Measurements from ENCODE around the gene SNX21. TPM values are rescaled to one million over a fixed set of nuclear protein-coding genes. Genes with fewer than 3 reads are reported as not detected.

Gene SNX21
- polyA plus RNA-seq, 2 of the 4 experiments (the other 2 are of a cell fraction): 4.0 to 7.0 TPM

DNA sequence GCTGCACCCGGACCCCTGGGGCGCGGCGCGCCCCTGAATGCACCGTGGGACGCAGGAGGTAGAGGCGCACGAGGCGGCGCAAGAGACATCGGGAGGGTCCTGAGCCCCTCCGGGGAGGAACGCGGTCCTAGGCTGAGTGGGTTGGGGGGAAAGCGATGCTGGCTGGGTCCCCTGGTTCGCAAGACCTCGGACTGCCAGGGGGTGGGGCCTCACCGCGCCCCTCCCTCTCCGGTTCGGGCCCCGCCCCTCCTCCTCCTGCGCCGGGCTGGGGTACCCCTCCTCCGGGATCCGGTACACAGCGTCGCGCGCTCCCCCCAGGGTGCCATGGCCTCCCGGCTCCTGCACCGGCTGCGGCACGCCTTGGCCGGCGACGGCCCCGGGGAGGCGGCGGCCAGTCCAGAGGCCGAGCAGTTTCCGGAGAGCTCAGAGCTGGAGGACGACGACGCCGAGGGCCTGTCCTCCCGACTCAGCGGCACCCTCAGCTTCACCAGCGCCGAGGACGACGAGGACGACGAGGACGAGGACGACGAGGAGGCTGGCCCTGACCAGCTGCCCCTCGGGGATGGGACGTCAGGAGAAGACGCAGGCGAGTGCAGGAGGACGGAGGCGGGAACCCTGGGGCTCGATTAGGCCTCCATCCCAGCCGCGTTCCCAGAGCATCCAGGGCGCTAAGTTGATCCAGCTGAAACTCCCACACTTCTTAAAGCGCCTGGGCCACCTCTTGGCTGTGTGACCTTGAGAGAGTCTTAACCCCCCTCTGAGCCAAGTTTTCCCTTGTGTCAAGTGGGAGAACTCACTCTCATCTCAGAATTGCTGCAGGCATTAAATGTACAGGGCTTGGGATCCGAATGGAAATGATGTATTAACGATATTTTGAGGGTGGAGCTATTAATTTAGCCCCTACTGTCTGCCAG lies 541 bp downstream of the SNX21 start (continued):
- TF ChIP-seq, protein P1, sequence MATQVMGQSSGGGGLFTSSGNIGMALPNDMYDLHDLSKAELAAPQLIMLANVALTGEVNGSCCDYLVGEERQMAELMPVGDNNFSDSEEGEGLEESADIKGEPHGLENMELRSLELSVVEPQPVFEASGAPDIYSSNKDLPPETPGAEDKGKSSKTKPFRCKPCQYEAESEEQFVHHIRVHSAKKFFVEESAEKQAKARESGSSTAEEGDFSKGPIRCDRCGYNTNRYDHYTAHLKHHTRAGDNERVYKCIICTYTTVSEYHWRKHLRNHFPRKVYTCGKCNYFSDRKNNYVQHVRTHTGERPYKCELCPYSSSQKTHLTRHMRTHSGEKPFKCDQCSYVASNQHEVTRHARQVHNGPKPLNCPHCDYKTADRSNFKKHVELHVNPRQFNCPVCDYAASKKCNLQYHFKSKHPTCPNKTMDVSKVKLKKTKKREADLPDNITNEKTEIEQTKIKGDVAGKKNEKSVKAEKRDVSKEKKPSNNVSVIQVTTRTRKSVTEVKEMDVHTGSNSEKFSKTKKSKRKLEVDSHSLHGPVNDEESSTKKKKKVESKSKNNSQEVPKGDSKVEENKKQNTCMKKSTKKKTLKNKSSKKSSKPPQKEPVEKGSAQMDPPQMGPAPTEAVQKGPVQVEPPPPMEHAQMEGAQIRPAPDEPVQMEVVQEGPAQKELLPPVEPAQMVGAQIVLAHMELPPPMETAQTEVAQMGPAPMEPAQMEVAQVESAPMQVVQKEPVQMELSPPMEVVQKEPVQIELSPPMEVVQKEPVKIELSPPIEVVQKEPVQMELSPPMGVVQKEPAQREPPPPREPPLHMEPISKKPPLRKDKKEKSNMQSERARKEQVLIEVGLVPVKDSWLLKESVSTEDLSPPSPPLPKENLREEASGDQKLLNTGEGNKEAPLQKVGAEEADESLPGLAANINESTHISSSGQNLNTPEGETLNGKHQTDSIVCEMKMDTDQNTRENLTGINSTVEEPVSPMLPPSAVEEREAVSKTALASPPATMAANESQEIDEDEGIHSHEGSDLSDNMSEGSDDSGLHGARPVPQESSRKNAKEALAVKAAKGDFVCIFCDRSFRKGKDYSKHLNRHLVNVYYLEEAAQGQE (IDR thresholded peaks at IDR 0.05): 0 out of 2 replicates have a peak, but pooled peaks have one; percentile 6

DNA sequence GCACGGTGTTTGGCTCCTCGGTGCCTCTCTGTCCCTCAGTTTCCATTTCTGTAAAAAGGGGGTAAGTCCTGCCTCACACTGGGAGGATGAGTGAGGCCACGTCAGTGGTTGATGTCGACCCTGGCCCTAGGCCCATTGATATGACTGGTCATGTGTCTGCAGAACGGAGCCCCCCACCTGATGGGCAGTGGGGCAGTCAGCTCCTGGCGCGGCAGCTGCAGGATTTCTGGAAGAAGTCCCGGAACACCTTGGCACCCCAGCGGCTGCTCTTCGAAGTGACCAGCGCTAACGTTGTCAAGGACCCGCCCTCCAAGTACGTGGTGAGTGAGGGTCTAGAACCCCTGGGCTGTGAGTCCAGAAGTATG lies 1.2 kb downstream of the SNX21 start:
- CTCF ChIA-PET: interaction anchor here (1.1 to 2.1 kb wide), 4 partner anchors 10 to 136 kb away, joined by 3 to 8 read pairs (median 4); no protein-coding TSS in a partner anchor
- TF ChIP-seq CHD4 (IDR thresholded peaks at IDR 0.05; ENCODE audit: borderline replicate concordance): no peak
- TF ChIP-seq CHD2 (IDR thresholded peaks at IDR 0.05; ENCODE audit: low read length, partially characterized antibody): no peak
- TF ChIP-seq, protein P2, sequence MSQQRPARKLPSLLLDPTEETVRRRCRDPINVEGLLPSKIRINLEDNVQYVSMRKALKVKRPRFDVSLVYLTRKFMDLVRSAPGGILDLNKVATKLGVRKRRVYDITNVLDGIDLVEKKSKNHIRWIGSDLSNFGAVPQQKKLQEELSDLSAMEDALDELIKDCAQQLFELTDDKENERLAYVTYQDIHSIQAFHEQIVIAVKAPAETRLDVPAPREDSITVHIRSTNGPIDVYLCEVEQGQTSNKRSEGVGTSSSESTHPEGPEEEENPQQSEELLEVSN (IDR thresholded peaks at IDR 0.05; ENCODE audit: borderline replicate concordance, low read depth): no peak
- TF ChIP-seq ZNF302 (CRISPR knock-in tag; IDR thresholded peaks at IDR 0.05): no peak
- no peak for TF ChIP-seq ZFP36 (IDR thresholded peaks at IDR 0.05; ENCODE audit: borderline replicate concordance, partially characterized antibody)
- TF ChIP-seq NPAS2 (CRISPR knock-in tag; IDR thresholded peaks at IDR 0.05; ENCODE audit: borderline replicate concordance): no peak
- no peak for TF ChIP-seq CBX2 (IDR thresholded peaks at IDR 0.05; ENCODE audit: borderline replicate concordance, low read depth)
- DNase-seq (ENCODE audit: low read depth in 1 of 2, low spot score in 1 of 2): no peak
- Histone ChIP-seq H3K4me2 (peak overlapping the region; percentile 81), H3K4me1 (peaks cover 17% of the 10 kb centered on the region; the same call in 2 of the 3 replicates), H3K9me3 (no peaks in the 10 kb centered on the region), H3K4me3 (peak overlapping the region; percentile 73), H3K27ac (peak overlapping the region in 1 of 2 experiments; percentile 93; a peak in 2 of 6 replicates)
- POLR2A ChIA-PET: interaction anchor here (1.1 to 2.2 kb wide), 6 partner anchors 9 to 100 kb away, joined by 3 to 12 read pairs (median 4); partner anchors contain the start of genes PCIF1, UBE2C and ZSWIM1
- 93% methylated on average over 13 of the region's 14 CpGs for WGBS (ENCODE audit: missing lambda C conversion rate)
- FAIRE-seq: no peak
- no peak for ATAC-seq

DNA sequence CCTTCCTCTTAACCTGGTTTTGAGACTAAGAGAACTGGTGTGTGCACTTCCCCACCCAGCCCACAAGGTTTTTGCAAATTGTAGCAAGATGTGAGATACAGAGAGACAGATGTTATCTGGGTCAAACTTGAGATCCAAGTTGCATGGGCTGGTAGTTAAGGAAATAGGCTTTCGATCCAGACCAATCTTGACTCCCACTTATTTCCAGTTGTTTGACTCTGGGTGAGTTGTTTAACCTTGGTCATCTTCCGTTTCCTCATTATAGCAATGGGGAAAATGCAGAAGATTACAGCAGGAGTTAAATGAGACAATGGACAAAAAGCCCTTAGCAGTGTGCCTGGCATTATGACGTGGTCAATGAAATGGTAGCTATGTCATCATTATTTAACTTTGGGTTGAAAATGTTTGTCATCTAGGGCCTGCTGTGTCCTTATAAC lies 1.7 kb downstream of the SNX21 start:
- POLR2A ChIA-PET: no interaction called here

DNA sequence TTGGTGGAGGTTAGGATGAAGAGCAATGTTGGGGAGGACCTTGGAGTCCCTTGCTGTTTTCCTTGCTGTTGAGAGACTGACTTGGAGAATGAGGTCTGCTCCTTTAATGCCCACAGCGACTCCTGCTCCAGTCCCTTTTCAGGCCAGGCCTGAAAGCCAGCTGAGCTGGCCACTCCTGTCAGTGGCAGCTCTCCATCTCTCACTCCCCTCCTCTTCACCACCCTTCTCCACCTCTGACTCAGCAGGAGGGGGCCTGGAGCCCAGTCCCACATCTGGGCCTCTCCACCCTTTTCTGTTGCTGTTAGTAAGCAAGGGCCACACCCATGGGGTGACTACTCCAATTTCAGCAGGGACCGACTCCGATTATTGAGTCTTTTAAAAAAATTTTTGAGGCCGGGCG lies 2.2 kb downstream of the SNX21 start:
- DNase-seq (ENCODE audit: low read depth in 1 of 2, low spot score in 1 of 2): no peak
- WGBS (ENCODE audit: missing lambda C conversion rate): 98% methylated on average over 5 of the region's 5 CpGs
- CTCF ChIA-PET: interaction anchor here (1.8 kb wide), 1 partner anchor 37 kb away, joined by 6 read pairs; no protein-coding TSS in a partner anchor
- TF ChIP-seq FOXS1 (CRISPR knock-in tag; IDR thresholded peaks at IDR 0.05) (no peak), ZFP36 (IDR thresholded peaks at IDR 0.05; ENCODE audit: borderline replicate concordance, partially characterized antibody) (no peak), GATA3 (IDR thresholded peaks at IDR 0.05; ENCODE audit: borderline replicate concordance) (no peak), ESRRA (IDR thresholded peaks at IDR 0.05; ENCODE audit: borderline replicate concordance, low read length) (no peak), HOXB5 (CRISPR knock-in tag; IDR thresholded peaks at IDR 0.05) (no peak), CBX2 (IDR thresholded peaks at IDR 0.05; ENCODE audit: borderline replicate concordance, low read depth) (no peak), PHF8 (IDR thresholded peaks at IDR 0.05; ENCODE audit: borderline replicate concordance, low read depth) (no peak), TP53 (CRISPR knock-in tag; IDR thresholded peaks at IDR 0.05) (no peak), SMC3 (IDR thresholded peaks at IDR 0.05) (no peak), SREBF2 (IDR thresholded peaks at IDR 0.05) (no peak), KDM5A (IDR thresholded peaks at IDR 0.05) (no peak), CHD2 (IDR thresholded peaks at IDR 0.05; ENCODE audit: low read length, partially characterized antibody) (no peak), RNF2 (IDR thresholded peaks at IDR 0.05; ENCODE audit: borderline replicate concordance, low read depth) (no peak), HOXA7 (CRISPR knock-in tag; IDR thresholded peaks at IDR 0.05) (no peak)
- TF ChIP-seq, protein P3, sequence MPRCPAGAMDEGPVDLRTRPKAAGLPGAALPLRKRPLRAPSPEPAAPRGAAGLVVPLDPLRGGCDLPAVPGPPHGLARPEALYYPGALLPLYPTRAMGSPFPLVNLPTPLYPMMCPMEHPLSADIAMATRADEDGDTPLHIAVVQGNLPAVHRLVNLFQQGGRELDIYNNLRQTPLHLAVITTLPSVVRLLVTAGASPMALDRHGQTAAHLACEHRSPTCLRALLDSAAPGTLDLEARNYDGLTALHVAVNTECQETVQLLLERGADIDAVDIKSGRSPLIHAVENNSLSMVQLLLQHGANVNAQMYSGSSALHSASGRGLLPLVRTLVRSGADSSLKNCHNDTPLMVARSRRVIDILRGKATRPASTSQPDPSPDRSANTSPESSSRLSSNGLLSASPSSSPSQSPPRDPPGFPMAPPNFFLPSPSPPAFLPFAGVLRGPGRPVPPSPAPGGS (IDR thresholded peaks at IDR 0.05): no peak

More for the DNA sequence above, 1.7 kb downstream of the SNX21 start:
- CTCF ChIA-PET: interaction anchor here (1.1 to 2.1 kb wide), 3 partner anchors 10 to 64 kb away, joined by 3 to 8 read pairs (median 5); no protein-coding TSS in a partner anchor
- no peak for DNase-seq (ENCODE audit: low read depth in 1 of 2, low spot score in 1 of 2)
- Histone ChIP-seq H3K9me3 (no peaks in the 10 kb centered on the region), H3K4me3 (no peak overlapping the region), H3K4me2 (peak overlapping the region; percentile 81; the same call in 1 of the 3 replicates), H3K27ac (no peak overlapping the region), H3K4me1 (peaks cover 17% of the 10 kb centered on the region; the same call in 2 of the 3 replicates)
- WGBS (ENCODE audit: missing lambda C conversion rate): 91% methylated on average over 3 of the region's 3 CpGs
- TF ChIP-seq CHD2 (IDR thresholded peaks at IDR 0.05; ENCODE audit: low read length, partially characterized antibody) (no peak), MAFK (IDR thresholded peaks at IDR 0.05; ENCODE audit: partially characterized antibody) (no peak), PHF8 (IDR thresholded peaks at IDR 0.05; ENCODE audit: borderline replicate concordance, low read depth) (no peak), HOXB5 (CRISPR knock-in tag; IDR thresholded peaks at IDR 0.05) (no peak)
- TF ChIP-seq, protein P4, sequence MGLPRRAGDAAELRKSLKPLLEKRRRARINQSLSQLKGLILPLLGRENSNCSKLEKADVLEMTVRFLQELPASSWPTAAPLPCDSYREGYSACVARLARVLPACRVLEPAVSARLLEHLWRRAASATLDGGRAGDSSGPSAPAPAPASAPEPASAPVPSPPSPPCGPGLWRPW (IDR thresholded peaks at IDR 0.05): no peak
- no peak for ATAC-seq
- FAIRE-seq: no peak

More for the DNA sequence above, 2.2 kb downstream of the SNX21 start:
- H3K4me3 ChIP-seq: no peak overlapping the region
- FAIRE-seq: no peak
- 0 out of 3 replicates have a peak overlapping the region, but pooled peaks have one; percentile 81 for H3K4me2 ChIP-seq
- H3K27ac ChIP-seq: no peak overlapping the region
- no peaks in the 10 kb centered on the region for H3K9me3 ChIP-seq
- no peak for ATAC-seq
- H3K4me1 ChIP-seq: peaks cover 17% of the 10 kb centered on the region; the same call in 2 of the 3 replicates
- POLR2A ChIA-PET: no interaction called here

All from A549 (cell line).